ENCODE measurements around the gene HLA-DPB1.

DNA sequence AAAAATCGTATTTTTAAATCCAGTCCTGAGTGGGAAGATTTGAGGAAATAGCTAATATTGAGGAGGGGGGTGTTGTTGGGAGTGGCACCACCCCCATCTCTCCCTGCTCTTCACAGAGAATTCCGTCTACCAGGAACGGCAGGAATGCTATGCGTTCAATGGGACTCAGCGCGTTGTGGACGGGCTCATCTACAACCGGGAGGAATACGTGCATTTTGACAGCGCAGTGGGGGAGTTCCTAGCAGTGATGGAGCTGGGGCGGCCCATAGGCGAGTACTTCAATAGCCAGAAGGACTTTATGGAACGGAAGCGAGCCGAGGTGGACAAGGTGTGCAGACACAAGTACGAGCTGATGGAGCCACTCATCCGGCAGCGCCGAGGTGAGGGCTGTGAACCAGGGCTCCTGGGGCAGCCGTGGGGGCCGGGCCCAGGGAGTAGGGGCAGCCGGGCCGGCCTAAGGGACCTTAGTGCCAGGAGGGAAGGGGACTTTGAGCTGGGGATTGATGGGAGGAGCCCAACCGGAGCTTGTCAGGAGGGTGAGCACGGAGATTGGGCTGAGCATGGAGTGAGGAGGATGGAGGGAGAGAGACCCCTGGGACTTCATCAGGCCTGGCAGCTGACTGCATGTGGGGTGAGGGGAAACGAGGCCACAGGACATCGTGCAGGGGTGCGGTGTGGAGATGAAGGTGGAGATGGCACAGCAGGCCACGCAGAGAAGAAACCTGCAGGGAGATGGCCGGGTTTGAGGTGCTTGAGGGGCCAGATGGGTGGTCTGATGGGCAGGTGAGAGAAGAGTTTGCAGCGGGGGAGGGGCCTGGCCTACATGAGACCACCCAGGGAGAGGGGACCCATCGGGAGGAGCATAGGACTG lies 41.3 kb downstream of the HLA-DPB1 start:
- TF ChIP-seq EZH2 (IDR thresholded peaks at IDR 0.05; ENCODE audit: low read length, unreplicated experiment) (no peak), CTCF (conservative IDR thresholded peaks at IDR 0.05; ENCODE audit: low read depth, low read length) (no peak), EZH2phosphoT487 (IDR thresholded peaks at IDR 0.05; ENCODE audit: borderline replicate concordance, low read length) (no peak)
